HUDEP-2 (cell line): Measurements from ENCODE around the gene LSP1.
A peak's percentile ranks its signal among the peaks of the same experiment; 100 is the strongest.
"Not testable (repeated sequence)": the region's sequence is repeated elsewhere in the genome, so short reads cannot be mapped to it uniquely, and the experiment has no call there.

Source experiments
- DNase-seq, 76 experiments: peaks; one replicate each; lab custom pipeline; 2025; ENCODE audit not compliant: unreplicated experiment in 76 of 76; lab: John Stamatoyannopoulos, UW

LSP1 gene

DNA sequence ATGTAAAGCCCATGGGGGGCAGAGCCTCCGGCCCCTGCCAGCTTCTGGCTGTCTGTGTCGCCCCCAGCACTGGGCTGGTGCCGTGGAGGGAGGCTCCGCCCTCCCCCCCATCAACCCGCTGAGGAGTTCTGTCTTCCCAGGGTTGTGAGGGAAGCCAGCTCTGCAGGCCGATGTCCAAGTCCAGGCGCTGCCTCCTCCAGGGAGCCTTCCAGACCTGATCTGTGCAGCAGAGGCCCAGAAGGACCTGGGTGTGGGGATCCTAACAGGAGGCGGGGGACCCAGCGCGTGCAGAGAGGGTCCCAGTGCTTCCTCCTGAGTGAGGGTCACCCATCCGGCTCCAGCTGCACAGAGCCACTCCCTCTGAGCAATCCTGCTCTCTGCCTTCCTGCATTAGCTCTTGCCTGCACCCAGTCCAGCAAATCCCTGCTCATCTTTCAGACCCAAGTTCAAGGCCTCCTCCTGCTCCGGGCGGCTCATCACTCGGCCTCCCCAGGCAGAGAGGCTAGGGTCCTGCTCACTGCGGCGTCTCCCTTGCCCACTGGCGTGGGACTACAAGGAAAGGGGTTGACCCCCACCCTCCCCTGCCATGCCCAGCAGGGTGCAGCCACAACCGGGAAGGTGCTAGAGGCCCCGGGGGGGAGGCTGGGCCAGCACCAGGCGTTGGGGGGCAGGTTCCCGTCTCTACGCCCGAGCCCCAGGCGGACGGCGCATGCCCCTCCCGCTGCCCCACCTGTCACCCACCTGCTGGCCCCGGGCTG is 22.4 kb downstream of the LSP1 start:
- DNase-seq = no peak

DNA sequence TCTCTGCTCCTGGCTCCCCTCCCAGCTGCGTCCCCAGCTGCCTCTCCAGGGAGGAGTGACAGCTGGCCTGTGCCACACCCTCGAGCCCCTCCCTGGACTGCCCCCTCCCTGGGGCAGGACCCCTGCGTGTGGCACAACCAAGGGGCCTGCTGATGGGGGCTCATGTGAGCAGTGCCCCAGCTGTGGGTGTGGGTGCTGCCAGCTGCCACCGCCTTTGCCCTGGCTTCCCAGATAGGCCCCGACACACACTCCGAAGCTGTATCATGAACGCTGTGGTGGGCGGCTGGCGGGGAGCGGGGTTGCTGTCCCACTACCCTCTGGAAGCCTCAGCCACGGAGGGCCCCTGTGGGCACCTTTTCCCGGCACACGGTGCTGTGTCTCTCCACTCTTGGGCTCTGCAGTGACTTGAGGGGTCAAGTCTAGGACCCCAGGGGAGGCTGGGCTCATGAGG is 23.0 kb downstream of the LSP1 start:
- DNase-seq = not testable (repeated sequence)

DNA sequence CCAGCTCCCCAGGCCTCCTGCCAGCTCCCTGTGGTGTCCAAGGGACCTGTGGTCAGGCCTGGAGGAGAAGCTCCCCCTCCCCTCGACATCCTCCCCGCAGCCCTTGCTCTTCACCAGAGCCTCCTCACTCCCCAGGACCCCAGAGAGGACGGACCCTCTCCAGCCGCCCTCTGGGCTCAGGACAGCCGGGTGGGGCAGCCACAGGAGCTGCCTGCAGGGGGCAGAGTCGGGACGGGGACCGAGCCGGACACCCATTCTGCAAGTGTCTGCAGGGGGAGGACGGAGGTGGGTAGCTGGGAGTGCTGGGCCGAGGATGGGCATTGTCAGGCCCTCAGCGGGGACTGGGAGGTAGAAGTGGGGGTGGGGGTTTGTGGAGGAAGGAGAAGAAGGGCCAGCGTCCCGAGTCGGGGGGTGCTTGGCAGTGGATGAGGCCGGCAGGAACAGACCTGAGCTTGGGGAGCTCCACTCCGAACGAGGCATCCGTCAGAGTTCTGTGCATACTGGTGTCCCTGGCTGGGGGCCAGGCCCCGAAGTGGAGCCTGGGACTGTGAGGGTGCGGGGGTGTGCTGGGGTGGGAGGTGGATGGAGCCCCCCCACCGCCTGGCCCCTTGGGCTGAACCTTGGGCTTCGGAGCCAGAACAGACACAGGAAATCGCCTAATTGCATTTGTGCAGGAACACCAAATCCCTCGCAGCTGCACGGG is 23.6 kb downstream of the LSP1 start:
- DNase-seq = peak in 22 of 76 experiments; percentile 2 to 52 (median 17)

GRCh38 chr11:1877211-1878136 is 24.6 kb downstream of the LSP1 start:
- no peak for DNase-seq

DNA sequence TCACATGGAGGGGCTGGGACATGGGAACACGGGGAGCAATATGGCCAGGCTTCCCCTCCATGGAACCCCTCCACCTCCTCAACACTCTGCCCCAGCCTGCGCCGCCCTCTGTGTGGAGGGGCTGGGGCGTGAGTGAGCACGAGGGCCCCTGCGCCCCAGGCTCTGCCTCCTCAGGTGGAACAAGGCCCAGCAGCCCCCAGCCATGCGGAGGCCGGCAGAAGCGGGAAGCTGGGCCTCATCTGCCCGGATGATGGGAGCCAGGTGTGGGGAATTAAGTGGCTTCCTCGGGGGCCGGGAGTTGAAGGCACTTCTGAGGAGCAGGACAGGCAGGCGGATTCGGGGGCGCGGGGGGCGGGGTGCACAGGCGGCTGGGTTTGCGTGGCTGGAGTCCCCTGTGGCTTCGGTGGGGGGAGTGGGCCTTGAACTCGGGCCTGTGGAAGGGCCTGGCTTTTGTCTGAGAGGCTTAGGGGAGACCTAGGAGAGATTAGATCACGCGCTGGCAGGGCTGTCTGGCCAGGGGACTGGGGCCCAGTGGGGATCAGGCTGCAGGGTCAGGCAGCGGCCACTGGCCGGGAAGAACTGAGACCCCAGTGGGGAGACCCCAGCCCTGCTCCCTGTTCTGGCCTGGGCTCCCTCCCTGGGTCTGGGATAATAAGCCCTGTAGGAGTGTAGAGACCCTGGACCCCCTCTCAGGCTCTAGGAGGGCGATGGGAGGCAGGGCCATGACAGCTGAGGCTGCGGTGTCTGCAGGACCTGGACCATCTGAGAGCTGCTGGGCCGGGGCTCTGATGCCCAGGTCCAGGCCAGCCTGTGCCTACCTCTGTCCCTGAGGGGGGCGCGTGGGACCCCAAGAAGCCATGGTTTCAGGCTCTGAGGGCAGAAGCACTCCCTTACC is 25.5 kb downstream of the LSP1 start:
- DNase-seq = no peak

DNA sequence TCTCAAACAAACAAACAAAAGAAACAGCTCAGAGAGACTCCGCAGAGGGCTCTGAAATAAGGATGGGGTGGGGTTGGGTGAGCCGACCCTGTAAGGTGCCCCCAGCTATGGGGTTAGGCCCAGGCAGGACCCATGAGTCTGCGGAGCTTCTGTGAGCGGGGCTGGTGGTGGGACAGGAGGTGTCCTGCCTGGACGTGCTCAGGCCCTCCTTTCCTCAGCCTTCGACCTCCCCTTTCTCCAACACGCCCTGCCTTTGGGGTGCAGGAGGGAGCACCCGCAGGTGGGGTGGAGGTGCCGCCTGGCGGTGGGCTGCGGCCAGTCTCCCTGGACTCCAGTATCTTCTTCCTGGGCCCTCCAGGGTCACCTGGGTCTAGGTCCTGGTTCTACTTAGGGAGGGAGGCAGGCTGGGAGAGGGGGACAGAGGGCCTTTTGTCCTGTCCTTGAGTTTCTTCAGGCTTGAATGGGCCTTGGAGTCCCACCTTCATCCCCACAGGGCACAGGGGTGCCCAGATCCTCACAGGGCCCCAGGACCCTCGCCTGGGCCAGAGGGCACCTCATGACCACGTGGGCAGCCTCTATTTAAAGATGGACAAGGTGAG is 26.6 kb downstream of the LSP1 start:
- no peak for DNase-seq

DNA sequence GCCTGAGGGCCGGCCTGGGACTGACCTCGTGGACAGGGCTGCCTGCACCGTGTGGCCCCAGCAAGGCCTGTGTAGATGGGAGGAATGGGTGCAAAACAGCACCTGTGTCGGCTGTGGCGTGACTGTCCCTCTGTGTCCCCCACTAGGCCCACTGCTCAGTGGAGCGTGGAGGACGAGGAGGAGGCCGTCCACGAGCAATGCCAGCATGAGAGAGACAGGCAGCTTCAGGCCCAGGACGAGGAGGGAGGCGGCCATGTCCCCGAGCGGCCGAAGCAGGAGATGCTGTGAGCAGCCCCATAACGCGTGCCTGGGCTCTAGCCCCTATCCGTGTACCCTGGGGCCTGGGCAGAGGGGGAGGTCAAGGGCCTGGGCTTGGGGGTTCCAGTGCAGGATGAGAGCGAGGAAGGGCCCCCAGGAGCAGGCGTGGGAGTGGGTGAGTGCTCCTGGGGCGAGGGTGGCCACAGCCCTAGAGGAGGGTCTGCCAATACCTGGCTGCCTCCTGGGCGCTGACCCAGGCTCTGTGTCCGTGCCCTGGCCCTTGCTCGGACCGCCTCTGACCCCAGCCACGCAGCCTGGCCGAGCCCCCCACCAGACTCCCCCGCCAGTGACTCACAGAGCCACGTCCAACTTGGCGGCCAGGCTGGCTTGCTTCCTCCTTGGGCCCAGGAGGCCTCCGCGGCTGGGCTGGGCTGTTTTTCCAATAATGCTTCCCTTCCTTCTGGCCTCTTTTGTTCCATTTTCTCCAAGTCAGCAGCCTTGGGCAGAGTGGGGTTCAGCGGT is 27.2 kb downstream of the LSP1 start:
- DNase-seq = no peak

GRCh38 chr11:1880746-1881441 is 28.0 kb downstream of the LSP1 start:
- no peak for DNase-seq

DNA sequence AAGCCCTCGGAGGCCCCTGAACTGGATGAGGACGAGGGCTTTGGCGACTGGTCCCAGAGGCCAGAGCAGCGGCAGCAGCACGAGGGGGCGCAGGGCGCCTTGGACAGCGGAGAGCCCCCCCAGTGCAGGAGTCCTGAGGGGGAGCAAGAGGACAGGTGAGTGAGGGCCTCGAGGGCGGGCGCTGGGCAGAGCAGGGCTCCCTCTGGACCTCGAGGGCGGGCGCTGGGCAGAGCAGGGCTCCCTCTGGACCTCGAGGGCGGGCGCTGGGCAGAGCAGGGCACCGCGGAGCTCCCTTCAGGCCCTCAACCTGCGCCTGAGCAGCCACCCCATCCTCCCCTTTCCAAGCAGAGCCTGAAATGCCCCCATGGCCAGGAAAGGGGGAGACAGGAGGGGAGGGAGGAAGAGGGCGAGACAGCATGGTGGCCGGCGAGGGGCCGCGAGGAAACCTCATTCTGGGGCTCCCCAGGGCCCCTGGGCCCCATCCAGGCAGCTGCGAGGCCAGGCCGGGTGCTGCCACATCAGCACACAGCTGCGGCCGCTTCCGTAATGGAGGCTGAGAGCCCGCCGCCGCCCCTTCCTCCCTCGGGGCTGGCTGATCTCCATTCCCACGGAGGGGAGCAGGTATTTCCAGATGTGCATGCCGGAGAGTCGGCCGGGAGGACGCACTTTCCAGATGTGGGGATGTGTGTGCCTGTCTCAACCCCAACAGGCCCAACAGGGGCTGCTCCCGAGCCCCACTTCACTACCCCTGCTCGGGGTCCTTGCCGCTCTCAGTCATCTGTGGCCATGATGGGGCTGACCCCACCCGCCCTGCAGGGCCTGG is 28.8 kb downstream of the LSP1 start:
- no peak for DNase-seq

DNA sequence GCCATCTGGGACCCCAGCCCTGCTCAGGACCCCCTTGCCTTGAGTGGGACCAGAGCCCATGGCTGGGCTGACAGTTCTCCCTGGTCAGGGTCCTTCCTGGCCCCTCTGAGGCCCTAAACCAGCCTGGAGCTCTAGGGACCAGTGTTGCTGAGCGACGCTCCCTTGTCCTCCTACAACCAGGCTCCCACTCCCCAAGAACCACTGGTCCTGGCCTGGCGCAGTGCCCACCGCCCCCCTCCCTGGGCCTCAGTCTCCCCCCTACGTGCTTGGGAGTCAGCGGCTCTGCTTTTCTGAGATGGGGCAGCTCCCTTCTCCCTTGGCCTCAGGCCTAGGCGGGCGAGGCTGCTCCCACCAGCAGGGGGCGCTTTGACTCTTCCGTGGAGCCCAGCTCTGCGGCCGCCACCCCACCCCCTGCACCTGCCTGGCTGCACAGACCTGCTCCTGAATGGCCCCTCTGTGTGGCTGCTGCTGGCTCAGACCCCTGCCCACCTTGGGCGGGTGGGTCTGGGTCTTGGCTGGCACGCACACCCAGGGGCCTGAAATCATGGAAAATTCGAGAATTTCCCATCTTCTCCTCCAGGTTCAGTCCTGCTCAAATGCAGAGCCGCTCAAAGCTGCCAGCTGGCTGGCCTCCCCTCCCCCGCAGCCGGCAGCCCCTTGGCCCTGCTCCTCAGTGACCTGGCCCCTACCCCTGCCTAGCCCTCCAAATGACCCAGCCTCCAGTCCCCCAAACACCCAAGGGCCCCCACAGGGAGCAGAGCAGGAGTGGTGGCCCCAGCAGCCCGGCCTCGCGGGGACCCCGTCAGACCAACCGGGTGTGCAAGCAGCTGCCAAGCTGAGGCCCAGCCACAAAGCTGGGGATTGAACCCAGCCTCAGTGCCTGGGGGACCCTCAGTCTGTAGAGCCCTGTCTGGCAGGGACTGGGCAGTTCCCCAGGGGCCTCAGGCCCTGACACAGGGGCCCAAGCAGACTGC is 29.7 kb downstream of the LSP1 start:
- peak in 60 of 76 experiments; percentile 7 to 80 (median 47) for DNase-seq

DNA sequence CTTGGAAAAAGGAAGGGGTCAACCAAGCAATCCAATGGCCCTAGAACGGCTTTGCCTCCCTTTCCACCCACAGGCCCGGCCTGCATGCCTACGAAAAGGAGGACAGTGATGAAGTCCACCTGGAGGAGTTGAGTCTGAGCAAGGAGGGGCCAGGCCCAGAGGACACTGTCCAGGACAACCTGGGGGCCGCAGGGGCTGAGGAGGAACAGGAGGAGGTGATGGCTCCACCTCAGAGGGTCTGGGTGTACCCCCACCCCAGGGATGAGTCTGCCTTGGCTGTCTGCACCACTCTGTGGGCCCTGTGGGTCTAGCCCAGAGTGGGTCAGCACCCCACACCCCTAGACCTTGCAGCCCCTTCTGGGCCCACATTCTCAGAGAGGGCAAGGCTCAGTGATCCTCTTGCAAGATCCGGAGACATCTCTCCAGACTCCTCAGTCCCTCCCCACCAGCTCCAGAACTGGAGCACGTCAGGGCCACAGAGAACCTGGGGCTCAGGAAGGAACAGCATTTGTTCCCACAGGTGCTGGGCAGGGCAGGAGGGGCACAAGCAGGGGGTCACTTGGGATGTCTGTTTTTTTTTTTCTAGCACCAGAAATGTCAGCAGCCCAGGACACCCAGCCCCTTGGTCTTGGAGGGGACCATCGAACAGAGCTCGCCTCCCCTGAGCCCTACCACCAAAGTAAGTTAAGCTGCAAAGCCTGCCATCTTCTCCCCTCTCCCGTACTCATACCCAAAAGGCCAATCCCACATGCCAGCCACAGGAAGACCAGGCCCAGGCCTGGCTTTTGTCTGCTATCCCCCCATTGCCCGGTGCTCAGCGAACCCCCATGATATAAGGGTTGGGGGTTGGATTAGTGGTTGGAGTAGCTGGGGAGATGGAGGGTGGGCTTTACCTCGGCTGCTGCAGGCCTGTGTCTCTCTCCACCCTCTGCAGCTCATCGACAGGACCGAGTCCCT is 30.7 kb downstream of the LSP1 start:
- no peak for DNase-seq

DNA sequence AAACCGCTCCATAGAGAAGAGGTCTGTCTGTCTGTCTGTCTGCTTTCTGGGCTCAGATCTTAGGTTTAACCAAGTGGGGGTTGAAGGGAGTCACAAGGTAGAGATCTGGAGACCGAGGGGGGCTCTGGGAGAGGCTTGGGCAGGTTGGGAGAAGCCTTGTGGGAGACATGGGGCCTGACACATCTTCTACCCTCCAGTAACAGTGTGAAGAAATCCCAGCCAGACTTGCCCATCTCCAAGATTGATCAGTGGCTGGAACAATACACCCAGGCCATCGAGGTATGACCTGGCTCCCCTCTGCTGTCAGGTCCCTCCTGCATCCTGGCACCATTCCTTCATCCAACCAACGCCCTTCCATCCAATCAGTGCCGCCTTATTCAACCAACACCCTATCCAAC is 31.4 kb downstream of the LSP1 start:
- no peak for DNase-seq

DNA sequence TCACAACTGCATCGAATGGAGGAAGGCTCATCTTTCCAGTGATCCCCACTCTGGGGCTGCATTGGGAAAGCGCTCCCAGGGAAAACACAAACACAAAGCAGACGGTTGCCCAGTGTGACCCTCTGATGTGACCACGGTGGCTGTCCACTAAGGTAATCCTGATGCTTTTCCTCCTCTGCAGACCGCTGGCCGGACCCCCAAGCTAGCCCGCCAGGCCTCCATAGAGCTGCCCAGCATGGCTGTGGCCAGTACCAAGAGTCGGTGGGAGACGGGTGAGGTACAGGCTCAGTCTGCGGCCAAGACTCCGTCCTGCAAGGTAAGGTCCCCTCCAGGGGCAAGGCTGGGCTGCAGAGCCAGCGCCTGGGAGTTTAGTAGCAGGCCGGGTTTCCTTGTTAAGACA is 33.7 kb downstream of the LSP1 start:
- not testable (repeated sequence) for DNase-seq

GRCh38 chr11:1887451-1888346 is 34.8 kb downstream of the LSP1 start:
- DNase-seq = no peak
